Measurements from ENCODE around the gene LPCAT3. TPM values are rescaled to one million over a fixed set of nuclear protein-coding genes. Genes with fewer than 3 reads are reported as not detected.

LPCAT3 gene
- total and polyA plus RNA-seq, 8 donors = 22.4 to 36.5 (median 32.0) TPM

GRCh38 chr12:6970096-6970527 is 48.2 kb downstream of the LPCAT3 start:
- Histone ChIP-seq H3K27me3 (no peaks in the 10 kb centered on the region), H3K4me3 (peak overlapping the region; percentile 74 to 97 (median 85)), H3K9me3 (no peaks in the 10 kb centered on the region), H3K4me1 (peaks cover 27 to 44% (median 30%) of the 10 kb centered on the region in 3 donors), H3K27ac (peak overlapping the region; percentile 82 to 88 (median 85)), H3K36me3 (peaks cover 0 to 15% (median 4%) of the 10 kb centered on the region in 3 donors)
- no peak for TF ChIP-seq CTCF (IDR thresholded peaks at IDR 0.05)
- intact Hi-C loops (cut with DNase I) = no loop called here
- ATAC-seq (peak; percentile 18 to 46 (median 38)), DNase-seq (peak in 3 of 6 donors; percentile 53 to 75 (median 65)), FAIRE-seq (no peak)
- 0 to 1% methylated on average over 29 to 31 of the region's 31 CpGs for WGBS, 2 donors

GRCh38 chr12:6968426-6968825 is 49.9 kb downstream of the LPCAT3 start:
- no peak for TF ChIP-seq CTCF (IDR thresholded peaks at IDR 0.05)
- Histone ChIP-seq H3K4me1 (peaks cover 28 to 51% (median 33%) of the 10 kb centered on the region in 3 donors), H3K27ac (no peak overlapping the region), H3K27me3 (no peaks in the 10 kb centered on the region), H3K4me3 (no peak overlapping the region), H3K9me3 (no peaks in the 10 kb centered on the region), H3K36me3 (peaks cover 0 to 5% (median 4%) of the 10 kb centered on the region in 3 donors)
- FAIRE-seq = no peak
- WGBS, 2 donors = 41 to 52% methylated on average over 9 of the region's 9 CpGs
- no peak for ATAC-seq
- intact Hi-C loops (cut with DNase I) = no loop called here
- peak in 1 of 6 donors; percentile 20 for DNase-seq

GRCh38 chr12:6967651-6968100 is 50.6 kb downstream of the LPCAT3 start:
- 43 to 49% methylated on average over 10 of the region's 10 CpGs for WGBS, 2 donors

GRCh38 chr12:6966351-6966750 is 51.9 kb downstream of the LPCAT3 start:
- peak in 1 of 6 donors; percentile 7 for DNase-seq
- Histone ChIP-seq H3K27ac (peak overlapping the region in 1 of 4 donors; percentile 10), H3K4me3 (no peak overlapping the region), H3K27me3 (no peaks in the 10 kb centered on the region), H3K4me1 (peaks cover 33 to 50% (median 34%) of the 10 kb centered on the region in 3 donors), H3K9me3 (no peaks in the 10 kb centered on the region), H3K36me3 (peaks cover 0 to 5% (median 4%) of the 10 kb centered on the region in 3 donors)
- FAIRE-seq = no peak
- WGBS, 2 donors = 31 to 43% methylated on average over 7 of the region's 7 CpGs
- no peak for TF ChIP-seq CTCF (IDR thresholded peaks at IDR 0.05)
- intact Hi-C loops (cut with DNase I) = no loop called here
- ATAC-seq = no peak

More at GRCh38 chr12:6967651-6968100, 50.6 kb downstream of the LPCAT3 start:
- Histone ChIP-seq H3K36me3 (peaks cover 0 to 5% (median 4%) of the 10 kb centered on the region in 3 donors), H3K9me3 (no peaks in the 10 kb centered on the region), H3K4me3 (no peak overlapping the region), H3K27me3 (no peaks in the 10 kb centered on the region), H3K27ac (no peak overlapping the region), H3K4me1 (peaks cover 28 to 51% (median 33%) of the 10 kb centered on the region in 3 donors)
- TF ChIP-seq CTCF (IDR thresholded peaks at IDR 0.05) = no peak
- ATAC-seq (no peak), DNase-seq (peak in 1 of 6 donors; percentile 36), FAIRE-seq (no peak)
- intact Hi-C loops (cut with DNase I) = no loop called here

GRCh38 chr12:6965714-6966113 is 52.6 kb downstream of the LPCAT3 start:
- WGBS, 2 donors = 46% methylated on average over 4 of the region's 4 CpGs
- Histone ChIP-seq H3K27ac (peak overlapping the region in 3 of 4 donors; percentile 88 to 97 (median 93)), H3K9me3 (no peaks in the 10 kb centered on the region), H3K4me1 (peaks cover 33 to 57% (median 40%) of the 10 kb centered on the region in 3 donors), H3K4me3 (peak overlapping the region in 1 of 4 donors; percentile 69), H3K36me3 (peaks cover 0 to 5% (median 4%) of the 10 kb centered on the region in 3 donors), H3K27me3 (no peaks in the 10 kb centered on the region)
- no peak for TF ChIP-seq CTCF (IDR thresholded peaks at IDR 0.05)
- DNase-seq (peak in 1 of 6 donors; percentile 14), ATAC-seq (no peak), FAIRE-seq (no peak)
- intact Hi-C loops (cut with DNase I) = no loop called here
